NCI-H446 (cell line): ENCODE measurements around the gene IMPDH1.
A peak's percentile ranks its signal among the peaks of the same experiment; 100 is the strongest.

Experiments used
- DNase-seq, 2 experiments: peaks; one replicate each; lab custom pipeline; 2025; lab: John Stamatoyannopoulos, UW

IMPDH1 gene

DNA sequence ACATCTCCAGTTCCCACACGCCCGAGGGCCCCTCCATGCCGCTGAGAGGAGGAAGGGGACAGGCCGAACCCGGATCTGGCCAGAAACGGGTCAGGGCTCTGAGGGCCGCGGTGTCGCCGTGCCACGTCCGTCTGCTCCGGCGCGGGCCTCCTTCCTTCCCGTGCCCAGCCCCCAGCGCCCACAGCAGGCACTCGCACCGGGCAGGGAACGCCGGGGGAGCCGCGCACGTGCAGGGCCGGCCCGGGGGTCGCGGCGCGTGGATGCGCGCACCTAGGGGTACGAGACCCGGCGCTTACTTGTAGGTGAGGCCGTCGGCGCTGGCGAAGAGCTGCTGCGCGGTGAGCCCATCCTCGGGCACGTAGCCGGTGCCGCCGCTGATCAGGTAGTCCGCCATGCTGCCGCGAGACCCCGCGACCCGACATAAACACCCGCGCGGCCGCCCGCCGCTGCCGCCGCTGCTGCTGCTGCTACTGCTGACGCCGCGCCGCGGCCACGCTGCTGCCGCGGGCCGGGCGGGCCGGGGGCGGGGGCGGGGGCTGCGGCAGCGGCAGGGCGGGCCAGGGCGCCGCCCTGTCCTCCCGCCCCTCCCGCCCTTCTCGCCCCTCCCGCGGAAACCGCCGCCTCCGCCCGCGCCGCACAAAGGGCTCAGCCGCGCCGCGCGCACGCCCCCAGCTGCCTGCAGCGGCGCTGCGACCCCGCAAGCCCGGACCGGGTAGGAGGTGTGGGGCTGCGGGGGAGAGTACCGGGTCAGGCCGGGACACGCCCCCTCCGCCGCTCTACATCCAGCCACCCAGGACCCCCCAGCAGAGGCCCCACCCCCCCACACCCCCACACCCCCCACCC, 4.1 kb downstream of the IMPDH1 start:
- DNase-seq = peak in 1 of 2 experiments; percentile 51

DNA sequence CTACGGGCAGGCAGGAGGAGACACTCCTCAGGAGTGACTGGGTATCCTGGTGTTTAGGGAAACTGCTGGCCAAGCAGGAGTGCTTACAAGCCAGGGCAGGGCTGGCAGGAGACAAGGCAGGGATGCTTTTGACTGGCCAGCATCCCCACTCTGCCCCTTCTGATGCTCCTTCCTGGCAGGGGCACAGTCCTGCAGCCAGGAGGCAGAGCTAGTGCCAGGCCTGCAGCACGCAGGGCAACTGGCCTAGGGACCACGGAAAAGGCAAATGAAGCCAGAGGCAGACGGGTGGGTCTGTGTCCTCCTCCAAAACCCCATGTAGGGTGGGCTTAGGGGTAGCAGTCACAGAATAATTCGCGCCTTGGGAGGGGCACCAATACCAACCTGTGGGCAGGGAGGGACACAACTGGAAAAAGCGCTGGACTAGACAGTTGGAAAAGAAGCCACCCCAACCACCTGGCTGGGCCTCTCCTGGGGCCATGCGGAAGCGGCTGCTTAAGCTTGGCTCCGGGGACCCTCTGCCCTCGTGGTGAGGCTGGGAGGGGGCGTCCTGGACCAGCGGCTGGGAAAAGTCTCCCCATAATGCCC, 4.8 kb downstream of the IMPDH1 start:
- no peak for DNase-seq

DNA sequence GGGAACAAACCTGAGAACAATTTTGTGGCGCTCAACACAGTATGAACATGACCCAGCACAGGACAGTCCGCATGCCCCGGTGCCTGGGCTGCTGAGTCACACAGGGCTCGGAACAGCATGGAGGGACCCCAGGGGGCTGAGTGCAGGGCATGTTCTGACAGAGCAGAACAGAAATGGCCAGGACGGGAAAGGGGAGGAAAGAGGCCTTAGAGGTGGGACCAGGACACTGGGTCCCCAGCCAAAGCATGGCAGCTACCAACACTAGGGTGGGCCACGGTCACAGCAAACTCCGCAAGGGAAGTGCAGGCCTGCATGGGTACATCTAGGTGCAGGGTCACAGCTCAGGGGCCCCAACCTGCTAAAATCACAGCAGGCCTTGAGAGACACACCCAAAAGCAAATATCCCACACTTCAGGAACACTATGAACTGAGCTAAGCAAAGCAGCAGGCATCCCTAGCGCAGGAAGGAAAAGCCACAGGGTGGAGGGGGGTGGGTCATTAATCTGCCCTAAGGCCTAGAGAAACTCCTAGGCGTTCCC, 5.6 kb downstream of the IMPDH1 start:
- no peak for DNase-seq

DNA sequence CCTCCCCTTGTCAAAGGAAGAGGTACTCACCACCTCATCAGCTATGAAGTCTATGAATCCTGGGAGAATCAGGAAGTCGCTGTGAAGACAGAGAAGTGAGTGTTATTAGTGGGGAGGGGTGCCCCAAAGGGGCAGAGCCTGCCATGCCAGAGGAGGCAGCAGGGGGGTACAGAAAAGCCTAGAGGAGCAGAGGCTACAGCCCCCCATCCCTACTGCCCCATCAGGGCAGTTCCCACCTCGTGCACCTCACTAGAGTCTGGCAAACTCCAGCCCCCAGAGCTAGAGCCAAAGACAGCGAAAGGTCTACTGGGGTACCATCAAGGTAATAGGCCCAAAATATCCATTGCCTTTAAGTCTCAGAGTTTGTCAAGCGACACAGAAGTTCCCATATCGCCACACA, 6.1 kb downstream of the IMPDH1 start:
- DNase-seq = no peak

DNA sequence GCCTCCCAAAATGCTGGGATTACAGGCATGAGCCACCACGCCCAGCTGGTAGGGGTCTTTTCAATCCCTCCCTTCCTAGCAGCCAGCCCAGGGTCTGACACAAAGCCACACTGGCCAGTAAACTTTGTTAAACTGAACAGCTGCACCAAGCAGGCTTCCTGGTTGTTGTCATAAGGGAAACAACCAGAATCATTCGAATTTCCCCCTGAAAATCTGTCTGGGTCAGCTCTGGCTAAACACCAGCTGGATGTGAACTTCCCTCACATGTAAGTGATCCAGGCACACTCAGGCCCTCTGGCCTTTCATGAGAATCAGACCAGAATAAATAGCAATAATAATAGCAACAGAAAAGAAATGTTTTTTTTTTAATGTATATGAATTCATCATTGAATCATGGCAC, 7.4 kb downstream of the IMPDH1 start:
- DNase-seq = no peak

DNA sequence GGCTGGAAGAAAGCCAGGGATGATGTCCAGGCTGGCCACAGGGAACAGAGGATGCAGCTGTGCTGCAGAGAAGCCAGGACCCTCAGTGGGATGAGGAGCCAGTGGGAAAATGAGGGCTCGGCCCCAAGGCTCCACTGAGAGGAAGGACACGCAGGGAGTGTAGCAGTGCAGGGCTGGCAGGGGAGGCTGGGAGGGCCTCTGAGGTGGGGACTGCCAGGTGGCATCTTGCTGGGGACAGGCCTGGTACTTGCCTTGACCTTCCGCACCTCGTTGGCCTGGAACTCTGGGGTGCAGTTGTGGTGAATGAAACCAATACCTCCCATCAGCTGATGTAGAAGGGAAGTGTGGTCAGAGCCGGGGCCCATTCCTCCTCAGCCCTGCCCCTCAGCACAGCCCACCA, 9.2 kb downstream of the IMPDH1 start:
- no peak for DNase-seq

DNA sequence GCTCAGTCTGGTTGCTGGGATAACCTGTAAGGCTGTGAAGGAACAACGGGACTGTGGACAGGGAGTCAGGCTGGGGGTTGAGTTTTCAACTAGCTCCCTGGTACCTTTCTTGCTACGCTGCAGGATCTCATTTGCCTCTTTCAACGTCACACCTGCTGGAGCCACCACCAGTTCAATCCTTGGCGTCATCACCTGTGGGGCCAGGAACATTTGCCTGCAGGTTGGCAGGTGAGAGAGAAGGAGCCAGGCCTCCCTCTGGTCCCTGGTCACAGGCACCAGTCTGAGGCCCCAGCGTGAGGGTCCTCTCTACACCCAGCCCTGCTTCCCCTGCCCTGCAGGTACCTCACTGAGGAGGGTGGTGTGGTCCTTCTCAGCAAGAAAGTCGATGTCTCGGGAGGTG, 9.8 kb downstream of the IMPDH1 start:
- DNase-seq = no peak

DNA sequence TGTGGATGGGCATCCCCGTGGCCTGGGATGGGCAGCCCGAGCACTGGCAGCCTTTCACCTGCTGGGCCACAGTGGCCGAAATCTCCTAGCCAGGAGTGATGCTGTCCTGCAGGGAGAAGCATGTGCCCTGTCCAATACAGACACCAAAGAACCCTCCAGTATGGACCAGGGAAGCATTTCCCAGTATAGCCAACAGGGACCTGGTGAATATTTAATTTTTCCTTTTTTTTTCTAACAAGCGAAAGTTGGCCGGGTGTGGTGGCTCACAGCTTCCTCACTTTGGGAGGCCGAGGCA, 11.0 kb downstream of the IMPDH1 start:
- no peak for DNase-seq

DNA sequence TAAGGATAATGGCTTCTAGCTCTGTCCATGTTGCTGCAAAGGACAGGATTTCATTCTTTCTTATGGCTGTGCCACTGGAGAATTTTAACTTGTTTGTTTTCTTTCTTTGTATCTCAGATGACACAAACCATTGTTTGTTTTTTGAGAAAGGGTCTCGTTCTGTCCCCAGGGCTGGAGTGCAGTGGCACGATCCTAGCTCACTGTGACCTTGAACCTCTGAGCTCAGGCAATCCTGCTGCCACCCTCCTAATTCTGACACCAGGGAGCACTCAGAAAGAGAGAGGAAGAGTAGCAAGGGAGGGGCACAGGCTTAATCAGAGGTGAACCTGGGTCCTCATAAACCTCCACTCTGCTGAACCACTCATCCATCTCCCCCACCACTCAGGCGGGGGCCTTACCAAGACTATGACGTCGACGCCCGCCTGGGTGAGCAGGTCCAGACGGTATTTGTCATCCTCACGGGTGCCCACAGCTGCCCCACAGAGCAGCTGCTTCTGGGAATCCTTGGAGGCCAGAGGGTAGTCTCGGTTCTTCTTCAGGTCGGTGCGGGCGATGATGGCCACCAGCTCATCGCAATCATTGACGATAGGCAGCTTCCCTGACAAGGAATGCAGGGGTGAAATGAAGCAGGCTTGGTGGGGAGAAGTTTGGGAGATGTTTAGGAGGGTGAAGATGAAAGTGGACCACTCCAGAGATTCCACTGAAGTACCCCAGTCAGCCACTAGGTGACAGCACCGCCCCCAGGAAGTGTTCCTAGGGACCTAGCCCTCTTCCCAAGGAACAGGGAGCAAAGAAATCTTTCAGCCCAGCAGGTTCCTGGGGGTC, 11.6 kb downstream of the IMPDH1 start:
- peak in 1 of 2 experiments; percentile 38 for DNase-seq

DNA sequence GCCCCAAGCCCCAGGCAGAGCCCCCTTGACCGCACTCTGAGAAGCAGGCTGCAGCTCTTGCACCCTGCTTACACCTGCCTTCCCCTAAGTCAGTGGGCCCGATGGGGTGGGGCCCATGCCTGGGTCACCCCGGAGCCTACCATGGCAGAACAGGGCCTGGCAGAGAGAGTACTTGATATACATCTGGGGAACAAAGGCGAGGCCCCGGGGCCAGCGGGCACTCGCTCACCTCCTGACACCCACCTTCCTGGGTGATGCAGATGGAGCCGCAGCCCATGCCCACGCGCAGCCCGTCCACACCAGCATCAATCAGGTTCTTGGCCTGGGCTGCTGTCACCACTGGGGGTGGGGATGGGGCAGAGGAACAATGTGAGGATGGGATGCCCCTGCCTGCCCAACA, 13.4 kb downstream of the IMPDH1 start:
- no peak for DNase-seq

DNA sequence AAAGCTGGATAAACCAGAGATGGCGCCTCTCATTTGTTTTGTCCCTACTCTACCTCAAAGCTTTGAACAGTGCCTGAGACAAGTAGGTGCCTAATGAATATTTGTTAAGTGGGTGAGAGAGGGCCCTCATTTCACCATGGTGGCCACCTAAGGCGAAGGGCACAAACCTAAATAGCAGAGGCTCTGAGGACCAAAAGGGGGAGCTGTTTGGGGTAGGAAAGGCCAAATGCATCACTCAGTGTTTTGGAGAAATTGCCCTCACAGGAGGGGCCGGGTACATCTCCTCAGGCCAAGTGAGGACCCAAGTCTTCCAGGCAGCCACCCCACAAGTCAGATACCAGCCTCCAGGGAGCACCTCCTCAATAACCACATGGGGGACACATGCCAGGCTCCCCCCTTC, 14.0 kb downstream of the IMPDH1 start:
- DNase-seq = no peak

DNA sequence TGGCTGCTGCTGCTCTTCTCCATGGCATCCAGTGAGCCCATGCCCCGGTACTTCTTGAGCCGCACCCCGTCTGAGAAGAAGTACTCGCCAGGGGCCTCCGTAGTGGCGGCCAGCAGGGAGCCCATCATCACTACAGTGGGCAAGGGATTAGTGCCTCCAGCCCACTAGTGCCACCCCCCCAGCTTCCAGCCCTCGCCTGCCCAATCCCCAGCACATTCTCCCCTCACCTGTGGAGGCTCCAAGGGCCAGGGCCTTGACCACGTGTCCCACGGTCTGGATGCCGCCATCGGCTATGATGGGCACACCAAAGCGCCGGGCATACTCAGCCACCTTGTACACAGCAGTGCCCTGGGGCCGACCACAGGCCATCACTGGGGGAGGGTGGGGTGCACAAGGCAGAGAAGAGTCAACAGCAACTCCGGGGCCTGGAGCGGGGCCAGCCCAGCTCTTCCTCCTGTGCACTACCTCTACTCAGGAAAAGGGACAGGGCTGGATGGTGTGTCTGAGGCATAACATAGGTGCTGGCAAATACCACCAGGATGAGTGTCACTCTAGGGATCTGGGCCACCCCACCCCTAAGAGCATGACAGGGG, 14.8 kb downstream of the IMPDH1 start:
- DNase-seq = no peak

DNA sequence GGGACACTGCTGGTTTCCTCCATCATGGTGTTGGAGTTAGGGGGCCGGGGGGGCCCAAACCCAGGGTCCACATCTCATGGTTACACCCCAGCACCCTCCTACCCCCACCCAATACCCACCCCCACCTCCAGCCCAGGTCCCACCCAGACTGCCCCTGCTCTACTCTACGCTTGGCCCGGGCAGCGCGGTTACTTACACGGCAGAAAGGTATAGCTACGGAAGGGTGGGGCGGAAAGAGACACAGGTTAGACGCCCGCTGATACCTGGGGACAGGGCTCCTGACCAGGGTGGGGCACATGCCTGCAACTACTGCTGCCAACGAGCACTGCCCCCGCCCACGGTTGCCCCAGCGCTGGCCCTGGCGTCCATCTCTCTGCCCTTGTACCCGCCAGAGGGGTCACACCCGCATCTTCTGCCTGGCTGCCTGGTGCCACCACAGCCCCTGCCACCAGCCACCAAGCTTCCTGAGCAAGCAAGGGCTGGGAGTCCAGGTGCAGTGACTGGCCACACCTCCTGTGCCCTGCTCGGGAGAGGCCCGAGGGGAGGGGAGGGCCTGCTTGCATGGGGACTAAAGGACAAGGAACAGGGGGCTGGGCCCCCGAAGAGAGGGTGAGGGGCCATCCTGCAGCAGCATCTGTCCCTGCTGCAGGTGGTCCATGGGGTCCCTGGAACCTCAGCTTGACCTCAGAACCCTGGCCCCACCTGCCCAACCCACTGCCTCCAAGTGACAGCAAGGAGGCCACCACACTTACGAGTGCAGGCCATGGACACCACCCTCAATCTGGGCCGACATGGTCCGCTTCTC, 16.1 kb downstream of the IMPDH1 start:
- DNase-seq = no peak

DNA sequence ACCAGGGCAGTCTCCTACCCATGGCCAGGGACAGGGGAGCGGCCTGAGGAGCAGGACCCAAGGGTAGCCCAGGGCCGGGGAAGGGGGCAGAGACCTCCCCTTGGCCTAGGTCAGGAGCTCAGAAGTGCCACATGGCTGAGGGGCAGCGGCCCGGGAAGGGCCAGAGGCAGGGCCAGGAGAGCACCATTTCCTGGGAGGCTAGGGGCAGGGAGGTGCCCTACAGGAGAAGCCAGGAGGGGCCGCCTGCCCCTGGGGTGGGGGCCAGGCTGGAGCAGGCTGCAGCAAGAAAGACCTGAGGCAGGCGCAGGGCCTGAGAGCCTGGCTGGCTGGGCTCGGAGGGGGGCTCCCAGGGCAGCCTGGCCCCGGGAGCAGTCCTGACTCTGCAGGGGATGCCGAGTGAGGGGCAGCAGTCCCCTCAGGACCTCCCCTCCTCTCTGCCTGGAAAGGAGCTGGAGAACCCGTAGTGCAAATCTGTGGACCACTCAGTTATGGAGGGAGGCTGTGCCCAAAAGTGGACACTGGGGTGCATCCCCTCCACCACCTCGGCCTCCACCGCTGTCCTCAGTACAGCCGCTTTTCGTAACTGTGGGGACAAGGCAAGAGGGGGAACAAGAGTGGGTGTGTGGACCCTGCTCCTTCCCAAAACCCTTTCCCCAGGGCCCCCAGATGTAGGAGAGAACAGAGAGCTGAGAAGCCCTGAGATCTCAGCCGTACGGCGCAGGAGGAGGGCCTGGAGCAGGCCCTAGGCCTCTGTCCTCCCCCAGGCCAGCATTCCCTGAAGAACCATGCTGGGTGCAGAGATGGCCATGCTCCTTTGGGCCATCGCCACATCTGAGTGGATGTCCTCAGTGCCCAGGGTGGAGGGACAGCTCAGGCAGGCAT, 17.1 kb downstream of the IMPDH1 start:
- no peak for DNase-seq

DNA sequence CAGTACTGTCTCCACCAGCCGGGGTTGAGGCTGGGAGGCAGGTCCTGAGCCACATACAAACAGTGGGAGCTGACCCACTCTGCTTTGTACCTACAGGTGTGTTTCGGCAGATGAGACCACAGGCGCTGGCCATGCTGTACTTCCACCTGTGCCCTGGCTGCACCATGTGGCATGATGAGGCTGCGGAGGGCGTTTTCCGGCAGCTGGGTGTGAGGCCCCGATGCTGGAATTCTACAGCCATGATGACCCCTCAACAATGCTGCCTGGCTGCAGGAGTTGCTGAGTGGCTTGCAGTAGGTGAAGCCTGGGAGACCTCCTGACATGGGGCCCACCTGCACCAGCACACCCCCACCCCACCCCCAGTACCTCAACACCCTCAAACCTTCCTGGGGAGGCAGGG, 18.0 kb downstream of the IMPDH1 start:
- no peak for DNase-seq

DNA sequence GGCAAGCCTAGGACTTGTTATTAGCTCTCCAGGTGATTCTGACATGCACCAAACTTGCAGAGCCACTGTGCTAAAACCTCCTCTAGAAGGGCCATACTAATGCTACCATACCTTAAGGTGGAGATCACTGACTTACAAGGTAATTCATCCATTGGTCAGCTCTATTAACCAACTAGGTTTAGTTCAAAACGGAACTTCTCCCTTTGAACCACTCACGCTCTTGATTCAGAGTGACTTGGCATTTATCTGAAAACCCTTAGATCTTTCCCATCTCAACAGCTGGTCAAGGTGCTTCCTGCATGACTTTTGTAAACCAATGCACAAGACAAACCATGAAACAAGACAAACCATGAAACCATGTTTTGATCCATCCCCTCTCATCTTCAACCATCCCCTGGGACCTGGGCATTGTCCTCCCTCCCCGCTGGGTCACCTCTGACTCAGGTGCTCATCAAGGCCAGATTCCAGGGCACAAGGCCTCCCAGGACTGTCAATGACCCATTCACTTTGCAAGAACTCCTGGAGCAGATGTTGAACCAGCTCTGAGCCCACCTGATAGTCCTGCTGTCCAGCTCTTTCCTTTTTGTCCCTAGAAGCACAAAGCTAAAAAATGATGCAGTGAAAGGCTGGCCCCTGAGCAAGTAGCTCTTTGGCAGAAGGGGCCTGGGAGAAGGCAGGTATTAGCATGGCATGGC, 18.8 kb downstream of the IMPDH1 start:
- DNase-seq = no peak

DNA sequence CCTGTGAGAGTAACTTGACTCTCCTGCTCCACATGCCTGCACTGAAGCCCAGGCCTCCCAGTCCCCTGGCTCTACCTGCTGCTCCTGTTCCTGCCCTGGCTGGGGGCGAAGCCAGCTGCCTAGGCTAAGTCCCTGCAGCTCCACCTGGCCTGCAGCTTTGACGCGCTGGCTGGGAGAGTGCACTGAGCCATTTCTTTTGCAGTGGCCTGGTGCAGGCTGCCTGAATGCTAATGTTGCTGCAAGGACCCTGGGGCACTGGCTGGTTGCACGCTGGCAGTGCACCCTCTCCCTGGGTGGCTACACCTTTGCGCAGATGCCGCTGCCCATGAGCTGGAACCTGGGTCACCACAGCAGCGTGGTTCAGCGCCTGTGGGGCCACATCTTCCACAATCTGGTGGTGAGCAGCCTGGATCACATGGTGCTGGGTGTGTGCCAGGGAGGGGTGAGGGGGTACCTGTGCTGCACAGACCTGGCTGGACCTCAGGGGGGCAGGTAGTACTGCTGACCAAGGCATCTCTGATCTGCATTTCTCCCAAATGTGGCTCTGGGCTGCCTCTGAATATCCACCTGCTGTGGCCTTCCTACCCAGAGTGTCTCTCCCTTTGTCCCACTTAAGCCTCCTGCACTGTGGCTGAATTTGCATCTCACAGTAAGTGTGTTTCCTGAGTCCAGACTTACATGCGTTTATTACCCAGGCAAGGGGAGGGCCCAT, 20.0 kb downstream of the IMPDH1 start:
- DNase-seq = no peak

DNA sequence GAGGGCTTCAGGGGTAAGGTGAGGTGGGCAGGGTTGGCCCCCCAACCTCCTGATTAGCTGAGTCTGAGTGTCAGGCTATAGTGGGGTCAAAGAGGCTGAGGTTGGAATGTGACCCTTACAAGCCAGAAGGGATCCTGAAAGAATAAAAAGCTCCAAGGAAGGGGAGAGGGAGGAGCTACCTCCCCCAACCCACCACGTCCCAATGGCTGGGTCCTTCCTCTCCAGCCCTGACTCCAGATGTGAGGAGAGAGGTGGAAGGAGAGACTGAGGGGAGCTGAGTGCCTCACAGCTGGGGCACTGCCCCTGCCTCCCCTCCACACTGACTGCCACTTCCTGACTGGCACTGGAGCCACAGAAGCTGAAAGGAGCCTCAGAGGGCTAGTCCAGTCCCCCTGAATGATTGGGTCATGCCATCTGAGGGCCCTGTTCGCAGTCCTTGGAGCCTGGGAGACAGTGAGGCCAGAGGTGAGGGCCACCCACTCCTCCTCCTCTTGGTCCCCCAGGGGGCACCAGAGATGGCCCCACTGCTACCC, 20.6 kb downstream of the IMPDH1 start:
- DNase-seq = no peak

DNA sequence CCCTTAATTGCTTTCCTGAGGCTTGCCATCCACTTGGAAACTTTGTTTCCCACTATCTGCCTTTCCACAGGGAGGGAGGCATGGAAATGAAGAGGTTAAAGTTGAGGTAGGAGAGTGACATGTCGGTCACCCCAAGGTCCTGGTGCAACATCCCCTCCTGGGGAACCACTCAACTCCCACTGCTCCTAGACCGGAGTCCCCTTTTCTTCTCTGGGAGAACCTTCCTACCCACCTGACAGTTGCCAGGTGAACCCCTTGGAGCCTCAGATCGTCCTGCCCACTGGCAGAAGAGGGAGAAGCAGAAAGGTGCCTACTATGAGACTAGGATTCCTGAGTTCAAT, 21.7 kb downstream of the IMPDH1 start:
- DNase-seq = no peak
